ENCODE data around the gene ADCY1. TPM values are rescaled to one million over a fixed set of nuclear protein-coding genes. Genes with fewer than 3 reads are reported as not detected.

Gene ADCY1
- polyA plus RNA-seq, 1 experiment, result 0.26 TPM

DNA sequence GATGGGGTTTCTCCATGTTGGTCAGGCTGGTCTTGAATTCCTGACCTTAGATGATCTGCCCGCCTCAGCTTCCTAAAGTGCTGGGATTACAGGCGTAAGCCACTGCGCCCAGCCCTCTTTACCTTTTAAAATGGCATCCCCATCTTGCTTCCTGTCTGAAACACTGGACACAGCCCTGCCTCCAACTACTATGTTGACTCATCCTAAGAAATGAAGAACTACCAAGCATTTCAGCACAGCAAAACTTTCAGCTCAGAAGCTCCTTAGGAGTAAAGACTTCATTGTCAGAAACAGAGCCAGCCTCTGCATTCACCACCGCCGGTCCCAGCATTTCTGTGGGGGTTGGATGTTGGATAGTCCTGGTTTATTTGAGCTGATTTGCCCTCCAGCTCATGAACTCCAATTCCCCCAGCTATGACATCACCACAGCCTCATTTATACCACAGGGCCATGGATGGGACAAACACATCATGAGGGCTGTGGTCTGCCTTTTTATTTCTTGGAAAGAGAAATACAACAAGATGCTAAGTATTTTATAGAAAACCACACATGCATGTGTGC, 123.5 kb downstream of the ADCY1 start:
- no peak for DNase-seq (ENCODE audit: low read depth)
- ChIA-PET POLR2A (interaction anchor here (0.6 to 0.7 kb wide), 2 partner anchors 187 to 952 kb away, joined by 7 to 8 read pairs; no protein-coding TSS in a partner anchor), CTCF (no interaction called here)
- no peak overlapping the region for H3K4me3 ChIP-seq (ENCODE audit: low read depth, low read length)
- H3K36me3 ChIP-seq (ENCODE audit: control insufficient read depth, insufficient read depth, low read length), result no peaks in the 10 kb centered on the region
- peaks cover 10% of the 10 kb centered on the region for H3K27me3 ChIP-seq (ENCODE audit: control insufficient read depth, insufficient read depth, low read length)
- TF ChIP-seq, protein P1, sequence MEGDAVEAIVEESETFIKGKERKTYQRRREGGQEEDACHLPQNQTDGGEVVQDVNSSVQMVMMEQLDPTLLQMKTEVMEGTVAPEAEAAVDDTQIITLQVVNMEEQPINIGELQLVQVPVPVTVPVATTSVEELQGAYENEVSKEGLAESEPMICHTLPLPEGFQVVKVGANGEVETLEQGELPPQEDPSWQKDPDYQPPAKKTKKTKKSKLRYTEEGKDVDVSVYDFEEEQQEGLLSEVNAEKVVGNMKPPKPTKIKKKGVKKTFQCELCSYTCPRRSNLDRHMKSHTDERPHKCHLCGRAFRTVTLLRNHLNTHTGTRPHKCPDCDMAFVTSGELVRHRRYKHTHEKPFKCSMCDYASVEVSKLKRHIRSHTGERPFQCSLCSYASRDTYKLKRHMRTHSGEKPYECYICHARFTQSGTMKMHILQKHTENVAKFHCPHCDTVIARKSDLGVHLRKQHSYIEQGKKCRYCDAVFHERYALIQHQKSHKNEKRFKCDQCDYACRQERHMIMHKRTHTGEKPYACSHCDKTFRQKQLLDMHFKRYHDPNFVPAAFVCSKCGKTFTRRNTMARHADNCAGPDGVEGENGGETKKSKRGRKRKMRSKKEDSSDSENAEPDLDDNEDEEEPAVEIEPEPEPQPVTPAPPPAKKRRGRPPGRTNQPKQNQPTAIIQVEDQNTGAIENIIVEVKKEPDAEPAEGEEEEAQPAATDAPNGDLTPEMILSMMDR (IDR thresholded peaks at IDR 0.05; ENCODE audit: insufficient read depth, low read depth, low read length), result no peak

DNA sequence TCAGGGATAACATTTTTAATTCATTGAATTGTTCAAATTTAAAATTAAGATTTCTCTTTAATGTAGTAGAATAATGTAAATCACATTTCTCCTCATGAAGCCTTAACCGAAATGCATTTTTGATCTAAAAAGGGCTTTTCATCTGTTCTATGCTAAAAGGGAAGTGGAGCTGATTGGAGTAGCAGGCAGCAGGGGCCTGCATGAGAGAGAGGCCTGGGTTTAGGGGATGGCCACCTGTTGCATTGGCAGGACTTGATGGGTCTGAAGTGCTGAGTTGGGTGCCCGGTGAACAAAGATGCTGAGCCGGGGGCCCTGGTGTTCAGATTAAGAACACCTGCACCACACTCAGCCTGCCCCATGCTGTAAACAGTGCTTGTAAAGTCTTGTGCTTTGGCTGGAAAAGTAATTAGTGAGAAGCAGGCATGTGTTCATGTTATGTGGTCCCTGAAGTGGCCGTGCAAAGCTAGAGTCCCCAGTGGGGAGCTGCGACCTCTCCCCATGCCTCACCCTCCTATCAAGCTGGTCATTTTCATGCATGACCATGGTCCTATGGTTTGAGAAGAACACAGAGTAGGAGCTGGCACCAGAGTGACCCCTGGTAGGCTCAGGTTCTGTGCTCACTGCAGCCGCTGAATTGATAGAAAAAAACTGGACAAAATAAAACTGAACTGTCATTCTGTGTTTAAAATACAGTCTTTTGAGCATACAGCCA, 124.3 kb downstream of the ADCY1 start:
- TF ChIP-seq, protein P1 (IDR thresholded peaks at IDR 0.05; ENCODE audit: insufficient read depth, low read depth, low read length), result no peak
- ChIA-PET CTCF (interaction anchor here (1.2 kb wide), 1 partner anchor 35 kb away, joined by 5 read pairs; no protein-coding TSS in a partner anchor), POLR2A (no interaction called here)
- no peaks in the 10 kb centered on the region for H3K36me3 ChIP-seq (ENCODE audit: control insufficient read depth, insufficient read depth, low read length)
- H3K4me3 ChIP-seq (ENCODE audit: low read depth, low read length), result no peak overlapping the region
- DNase-seq (ENCODE audit: low read depth), result no peak
- H3K27me3 ChIP-seq (ENCODE audit: control insufficient read depth, insufficient read depth, low read length), result peaks cover 12% of the 10 kb centered on the region

DNA sequence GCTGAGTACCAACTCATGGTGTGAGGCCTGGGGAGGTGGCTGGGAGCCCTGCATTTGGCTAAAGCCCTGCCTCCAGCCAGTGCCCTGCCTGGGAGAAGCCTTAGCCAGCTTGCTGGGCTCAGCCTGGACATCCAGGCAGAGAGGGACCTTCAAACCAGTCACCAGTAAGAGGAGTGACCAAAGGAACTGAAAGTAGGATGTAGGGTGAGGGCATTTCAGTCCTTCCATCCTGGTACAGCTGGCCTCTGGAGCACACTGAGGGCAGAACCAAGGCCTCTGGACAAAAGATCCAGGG, 124.8 kb downstream of the ADCY1 start:
- TF ChIP-seq, protein P1 (IDR thresholded peaks at IDR 0.05; ENCODE audit: insufficient read depth, low read depth, low read length), result no peak
- H3K36me3 ChIP-seq (ENCODE audit: control insufficient read depth, insufficient read depth, low read length), result no peaks in the 10 kb centered on the region
- CTCF ChIA-PET, result interaction anchor here (1.2 kb wide), 1 partner anchor 36 kb away, joined by 5 read pairs; no protein-coding TSS in a partner anchor
- POLR2A ChIA-PET, result no interaction called here
- no peak overlapping the region for H3K4me3 ChIP-seq (ENCODE audit: low read depth, low read length)
- DNase-seq (ENCODE audit: low read depth), result no peak
- H3K27me3 ChIP-seq (ENCODE audit: control insufficient read depth, insufficient read depth, low read length), result peaks cover 12% of the 10 kb centered on the region

DNA sequence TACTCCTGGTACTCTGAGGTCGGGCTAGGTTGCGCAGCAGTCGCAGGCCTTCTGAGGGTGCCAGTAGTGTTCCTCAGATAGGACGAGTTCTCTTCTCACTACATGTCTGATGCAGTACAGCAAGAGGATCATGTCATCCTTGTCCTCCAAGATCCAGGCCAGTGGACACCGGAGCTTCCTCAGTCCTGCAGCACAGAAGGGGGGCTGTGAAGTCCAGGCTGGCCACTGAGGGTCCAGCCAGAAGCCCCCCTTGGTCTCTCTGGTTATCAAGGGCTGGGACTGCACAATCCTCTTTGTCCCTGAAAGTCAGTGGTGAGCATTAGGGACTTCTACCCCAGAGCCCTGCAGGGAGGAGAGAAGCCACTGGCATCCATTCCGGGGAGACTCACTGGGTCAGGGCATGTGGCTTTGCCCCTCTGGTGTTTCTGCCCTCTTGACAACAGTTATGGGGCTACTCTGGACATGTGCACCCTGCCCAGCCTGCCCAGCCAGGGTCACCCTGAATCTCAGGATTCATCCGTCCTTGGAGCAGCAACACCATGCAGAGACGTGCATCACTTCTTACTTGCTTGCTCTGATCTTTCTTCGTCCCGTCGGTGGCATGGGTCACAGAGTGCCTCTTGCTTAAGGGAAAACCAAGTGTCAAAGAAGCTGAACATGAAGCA, 125.7 kb downstream of the ADCY1 start:
- POLR2A ChIA-PET, result no interaction called here
- CTCF ChIA-PET, result interaction anchor here (1.2 kb wide), 1 partner anchor 37 kb away, joined by 5 read pairs; no protein-coding TSS in a partner anchor
- Histone ChIP-seq H3K27me3 (ENCODE audit: control insufficient read depth, insufficient read depth, low read length) (peaks cover 14% of the 10 kb centered on the region), H3K36me3 (ENCODE audit: control insufficient read depth, insufficient read depth, low read length) (no peaks in the 10 kb centered on the region), H3K4me3 (ENCODE audit: low read depth, low read length) (no peak overlapping the region)
- TF ChIP-seq, protein P1 (IDR thresholded peaks at IDR 0.05; ENCODE audit: insufficient read depth, low read depth, low read length), result no peak
- DNase-seq (ENCODE audit: low read depth), result no peak

DNA sequence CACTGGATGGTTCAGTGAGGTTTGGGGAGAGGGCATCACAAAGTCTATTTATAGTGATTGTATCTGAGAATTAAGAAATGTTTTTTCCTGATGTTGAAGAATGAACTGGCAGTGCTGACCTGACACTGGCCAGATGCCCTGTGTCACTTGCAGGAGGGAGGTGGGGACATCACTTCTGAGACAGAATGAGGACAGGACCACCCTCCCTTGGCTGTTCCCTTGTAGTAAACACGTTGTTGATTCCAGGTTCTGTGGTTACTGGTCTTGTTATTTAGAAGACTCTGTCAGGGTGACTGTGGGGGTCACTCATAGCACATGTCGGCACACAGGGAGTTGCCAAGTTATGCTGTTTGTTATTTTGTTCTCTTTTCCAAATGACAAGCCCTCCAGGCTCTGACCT, 126.4 kb downstream of the ADCY1 start:
- POLR2A ChIA-PET, result no interaction called here
- no peaks in the 10 kb centered on the region for H3K36me3 ChIP-seq (ENCODE audit: control insufficient read depth, insufficient read depth, low read length)
- no peak for DNase-seq (ENCODE audit: low read depth)
- TF ChIP-seq, protein P1 (IDR thresholded peaks at IDR 0.05; ENCODE audit: insufficient read depth, low read depth, low read length), result no peak
- H3K4me3 ChIP-seq (ENCODE audit: low read depth, low read length), result no peak overlapping the region
- CTCF ChIA-PET, result no interaction called here
- peaks cover 14% of the 10 kb centered on the region for H3K27me3 ChIP-seq (ENCODE audit: control insufficient read depth, insufficient read depth, low read length)

Data from BJ (cell line).